Hepatocyte (in vitro differentiated cells): ENCODE measurements around the gene ASTN2.

Source experiments
- CTCF ChIP-seq: fragments of 200-600 bp; sonication (generic); IDR thresholded peaks from 2 replicates; pipeline ENCODE4 v1.5.1; 2016; ENCODE audit warnings: antibody characterized with exemption, mild to moderate bottlenecking; ENCODE audit not compliant: poor library complexity
- EZH2phosphoT487 ChIP-seq: fragments of 200-600 bp; sonication (generic); IDR thresholded peaks from one replicate; pipeline ENCODE4 v1.6.1; 2018; ENCODE audit warnings: antibody characterized with exemption, mild to moderate bottlenecking, low read depth, moderate library complexity; ENCODE audit not compliant: unreplicated experiment, severe bottlenecking

- TF ChIP-seq CTCF (no peak), EZH2phosphoT487 (no peak)
Measured at GRCh38 chr9:116546711-116547581, 867.9 kb downstream of the ASTN2 start.
